Fibroblast of peridontal ligament (primary cell): ENCODE data around the gene CFAP299.
A peak's percentile ranks its signal among the peaks of the same experiment; 100 is the strongest.

Experiments
- DNase-seq: peaks from one replicate; pipeline ENCODE4 v3.0.0-alpha.2; 2010; ENCODE audit errors: extremely low read depth

Gene CFAP299

GRCh38 chr4:80447493-80447892 is 112.0 kb downstream of the CFAP299 start:
- DNase-seq: no peak

GRCh38 chr4:80448056-80448455 is 112.5 kb downstream of the CFAP299 start:
- no peak for DNase-seq

DNA sequence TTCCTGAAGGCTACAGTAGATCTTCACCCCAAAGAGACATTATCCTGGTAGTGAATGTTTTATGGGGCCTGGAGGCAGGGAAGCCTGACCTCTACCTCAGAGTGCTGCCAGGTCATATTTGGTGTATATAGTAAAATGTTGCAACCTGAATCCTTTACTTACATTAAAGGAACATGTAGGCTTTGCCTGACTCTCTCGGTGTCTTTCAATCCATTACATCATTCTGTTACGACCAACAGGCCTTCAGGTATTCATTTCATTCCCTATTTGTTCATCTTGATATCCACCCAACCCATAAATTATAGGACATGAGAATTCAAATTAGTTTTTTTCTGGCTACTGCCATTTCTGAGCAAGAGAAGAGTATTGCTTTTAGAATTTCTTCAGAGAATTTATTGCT is 116.5 kb downstream of the CFAP299 start:
- DNase-seq: no peak

- no peak for DNase-seq
Observed at GRCh38 chr4:80452768-80453167, 117.2 kb downstream of the CFAP299 start.

DNA sequence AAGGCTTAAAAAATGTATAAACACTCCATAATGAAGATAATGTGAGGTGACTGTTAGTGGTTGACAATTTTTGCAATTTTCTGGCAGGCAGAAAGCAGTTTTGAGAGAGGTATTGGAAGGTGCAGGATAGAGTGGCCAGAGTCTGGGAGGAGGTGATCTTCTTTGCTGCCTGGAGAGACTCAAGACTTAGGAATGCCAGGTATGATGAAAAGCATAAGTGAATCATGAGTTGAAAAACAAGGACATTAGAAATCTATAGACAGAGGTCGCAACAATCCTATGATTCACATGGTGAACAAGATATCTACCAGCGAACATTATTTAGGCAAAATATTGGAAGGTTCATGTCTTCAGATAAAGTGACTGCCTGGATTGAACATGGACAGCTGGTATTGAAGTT is 118.5 kb downstream of the CFAP299 start:
- DNase-seq: no peak

GRCh38 chr4:80454556-80454955 is 119.0 kb downstream of the CFAP299 start:
- DNase-seq: no peak

GRCh38 chr4:80459918-80460473 is 124.5 kb downstream of the CFAP299 start:
- DNase-seq: no peak

DNA sequence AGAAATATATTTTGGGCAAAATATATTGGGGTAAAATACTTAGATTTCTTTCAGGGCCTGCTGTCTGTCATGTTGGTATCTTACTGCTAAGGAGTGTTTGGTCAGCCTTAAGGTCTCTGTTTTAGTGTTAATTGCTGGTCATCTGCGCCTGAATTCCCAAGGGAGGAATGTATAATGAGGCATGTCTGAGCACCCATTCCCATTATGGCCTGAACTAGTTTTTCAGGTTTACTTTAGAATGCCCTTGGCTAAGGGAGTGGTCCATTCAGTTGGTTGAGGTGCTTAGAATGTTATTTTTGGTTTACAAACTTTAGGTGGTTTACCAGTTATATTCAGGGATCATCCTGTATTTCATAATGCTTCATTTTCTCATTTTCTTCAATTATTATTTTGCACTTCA is 125.9 kb downstream of the CFAP299 start:
- no peak for DNase-seq

DNA sequence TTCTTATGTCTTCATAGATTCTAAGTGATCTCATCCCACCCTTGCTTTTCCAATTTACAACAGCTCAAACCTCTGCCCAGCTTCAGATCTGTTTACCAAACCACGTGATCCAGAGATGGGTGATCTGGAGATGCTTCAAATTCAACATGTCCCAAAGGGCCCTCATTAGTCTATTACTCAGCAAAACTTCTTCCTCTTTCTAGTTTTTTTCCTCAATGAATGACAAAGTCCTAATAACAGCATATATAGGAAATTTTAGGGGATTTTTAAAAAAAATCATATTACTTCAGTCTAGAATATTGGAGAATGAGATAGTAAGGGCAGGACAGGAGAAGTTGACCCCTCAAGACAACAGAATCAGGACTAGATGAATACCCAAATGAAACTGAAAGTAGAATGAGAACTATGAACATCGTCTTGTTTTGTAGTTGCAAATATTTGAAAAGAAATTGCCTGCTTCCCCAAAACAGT is 127.1 kb downstream of the CFAP299 start:
- DNase-seq: peak; percentile 66

DNA sequence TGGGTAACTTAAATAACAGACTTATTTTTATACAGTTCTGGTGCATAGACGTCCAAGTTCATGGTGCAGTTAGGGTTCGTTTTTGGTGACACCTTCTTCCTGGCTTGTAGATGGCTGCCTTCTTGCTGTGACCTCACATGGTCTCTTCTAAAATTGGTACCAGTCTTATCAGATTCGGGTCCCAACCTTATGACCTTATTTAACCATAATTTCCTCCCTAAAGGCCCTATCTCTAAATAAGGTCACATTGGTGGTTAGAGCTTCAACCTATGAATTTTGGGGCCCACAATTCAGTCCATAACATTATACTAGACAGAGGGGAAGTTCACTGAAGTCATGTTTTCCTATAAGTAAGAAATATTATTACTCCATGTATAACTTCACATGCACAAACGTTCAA is 128.0 kb downstream of the CFAP299 start:
- DNase-seq: no peak

DNA sequence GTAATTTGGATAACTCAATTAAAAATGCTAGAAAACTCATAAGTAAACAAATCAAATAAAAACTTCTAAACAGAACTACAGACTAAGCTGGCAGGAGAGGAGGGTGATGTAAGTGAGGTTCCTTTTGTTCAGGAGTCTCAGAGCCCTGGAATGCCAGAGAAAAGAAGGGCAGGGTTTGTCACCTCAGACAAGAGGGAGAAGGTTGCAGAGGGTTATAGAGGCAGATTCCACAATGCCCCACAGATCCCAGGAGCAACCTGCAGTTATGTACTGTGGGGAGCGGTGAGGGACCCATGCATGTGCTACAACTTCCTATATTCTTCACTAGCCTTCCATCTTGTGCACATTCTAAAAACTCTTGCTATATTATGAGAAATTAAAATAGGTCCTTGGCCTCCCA is 129.7 kb downstream of the CFAP299 start:
- DNase-seq: no peak

- no peak for DNase-seq
Observed at GRCh38 chr4:80465736-80466135, 130.2 kb downstream of the CFAP299 start.

GRCh38 chr4:80466618-80467017 is 131.1 kb downstream of the CFAP299 start:
- no peak for DNase-seq

GRCh38 chr4:80471756-80472155 is 136.2 kb downstream of the CFAP299 start:
- peak; percentile 53 for DNase-seq

- no peak for DNase-seq
Observed at GRCh38 chr4:80475236-80475635, 139.7 kb downstream of the CFAP299 start.

DNA sequence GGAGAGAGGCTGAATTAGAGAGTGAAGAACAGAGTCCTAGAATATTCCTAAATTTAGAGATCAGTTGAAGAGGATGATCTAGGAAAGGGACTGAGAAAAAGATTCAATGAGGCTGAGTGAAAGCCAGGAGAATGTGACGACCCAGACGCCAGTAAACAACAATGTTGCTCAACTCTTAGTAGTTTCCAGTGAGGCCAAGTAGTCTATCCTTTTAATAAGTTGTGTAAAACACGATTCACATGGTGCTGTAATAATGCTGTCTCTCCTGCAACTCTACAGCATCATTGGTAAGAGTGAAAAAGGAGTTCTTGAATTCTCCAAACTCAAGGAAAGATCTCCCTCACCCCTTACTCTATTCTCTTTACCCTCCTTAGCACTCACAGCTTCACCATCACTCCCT is 140.3 kb downstream of the CFAP299 start:
- DNase-seq: no peak

GRCh38 chr4:80484712-80485111 is 149.2 kb downstream of the CFAP299 start:
- peak; percentile 23 for DNase-seq

DNA sequence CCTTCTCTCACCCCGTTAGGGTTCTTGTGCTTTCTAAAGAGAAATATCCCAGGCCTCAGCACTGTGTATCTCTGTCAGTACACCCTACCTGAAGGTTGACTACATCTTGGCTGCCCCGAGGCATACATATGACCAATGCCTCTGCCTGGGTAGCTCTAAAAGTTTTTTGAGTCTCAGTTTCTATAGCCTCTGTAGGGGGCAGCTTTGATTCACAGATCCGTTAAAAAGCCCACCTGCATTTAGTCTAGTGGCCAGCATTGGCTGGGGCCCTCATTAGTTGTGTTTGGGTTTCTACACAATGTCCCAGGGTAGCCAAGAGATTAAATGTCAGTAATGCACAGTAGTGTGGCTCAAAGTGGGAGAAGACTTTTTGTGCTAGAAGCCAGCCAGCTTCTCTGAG is 151.1 kb downstream of the CFAP299 start:
- DNase-seq: no peak

GRCh38 chr4:80489798-80490197 is 154.3 kb downstream of the CFAP299 start:
- no peak for DNase-seq

DNA sequence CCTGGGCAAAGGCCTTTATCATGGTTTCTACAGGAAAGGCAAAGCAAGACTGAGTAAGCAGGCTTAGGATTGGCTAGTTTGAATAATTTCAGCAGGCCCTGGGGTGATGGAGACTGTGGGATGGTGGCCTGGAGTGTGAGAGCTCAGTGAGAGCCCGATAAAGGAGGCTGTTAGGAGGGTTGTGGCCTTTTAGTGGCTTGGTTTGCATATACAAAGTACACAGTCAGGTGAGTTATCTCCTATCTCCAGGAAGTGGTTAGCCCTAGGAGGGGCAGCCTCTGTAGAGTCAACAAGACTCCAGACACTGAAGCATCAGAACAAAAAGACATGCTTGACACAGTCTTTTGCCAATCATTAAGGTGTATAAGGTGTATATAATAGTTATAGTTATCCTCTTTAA is 157.2 kb downstream of the CFAP299 start:
- DNase-seq: no peak

GRCh38 chr4:80495865-80496264 is 160.3 kb downstream of the CFAP299 start:
- DNase-seq: no peak

DNA sequence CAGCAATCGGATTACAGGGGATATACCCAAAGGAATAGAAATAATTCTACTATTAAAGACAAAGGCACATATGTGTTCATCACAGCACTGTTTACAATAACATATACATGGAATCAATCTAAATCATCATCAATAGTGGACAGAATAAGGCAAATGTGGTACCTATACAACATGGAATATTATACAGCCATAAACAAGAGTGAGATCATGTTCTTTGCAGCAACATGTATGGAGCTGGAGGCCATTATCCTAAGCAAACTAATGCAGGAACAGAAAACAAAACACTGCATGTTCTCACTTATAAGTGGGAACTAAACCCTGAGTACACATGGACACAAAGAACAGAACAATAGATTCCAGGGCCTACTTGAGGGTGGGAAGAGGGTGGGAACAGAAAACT is 163.2 kb downstream of the CFAP299 start:
- DNase-seq: no peak

DNA sequence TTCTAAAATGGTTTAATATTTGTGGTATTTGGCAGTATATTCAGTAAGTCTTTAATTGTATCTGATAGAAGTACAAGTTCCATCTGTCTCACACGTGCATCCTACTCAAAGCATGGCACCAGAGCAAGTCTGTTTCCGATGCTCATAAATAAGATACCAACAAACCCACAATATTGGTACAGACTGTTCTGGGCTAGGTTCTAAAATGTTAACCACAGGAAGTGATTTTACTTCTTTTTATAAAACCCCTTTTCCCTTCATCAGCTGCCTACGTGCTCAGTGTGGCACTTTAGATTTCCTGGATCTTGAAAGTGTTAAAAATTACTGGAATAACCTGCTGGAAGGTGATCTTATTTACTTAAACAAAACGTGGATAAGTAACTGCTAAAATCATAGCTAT is 165.1 kb downstream of the CFAP299 start:
- no peak for DNase-seq

DNA sequence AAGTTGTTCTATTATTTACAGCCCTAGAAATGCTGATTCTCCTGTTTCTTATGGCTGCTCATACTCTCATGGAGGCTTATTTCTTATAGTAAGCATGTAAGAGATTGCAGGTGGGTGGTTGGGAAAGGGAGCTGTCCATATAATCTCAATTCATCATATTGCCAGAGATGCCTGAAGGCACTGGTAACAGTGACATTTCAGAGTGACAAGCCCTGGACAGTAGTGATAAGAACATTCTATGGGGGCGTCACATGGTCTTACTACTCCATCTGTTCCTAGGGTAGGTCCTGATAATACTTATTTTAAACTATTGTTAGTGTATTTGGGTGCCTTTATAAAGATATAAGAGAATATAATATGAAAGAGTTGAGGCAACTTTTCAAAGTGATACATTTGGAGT is 171.5 kb downstream of the CFAP299 start:
- DNase-seq: no peak
